H1 (cell line): ENCODE measurements around the gene TSNAXIP1. TPM values are rescaled to one million over a fixed set of nuclear protein-coding genes. Genes with fewer than 3 reads are reported as not detected.

Experiments
- CTCF ChIA-PET: fragments of 300-600 bp; sonication (Branson Sonifier 250); formaldehyde crosslinking; loops from one replicate; lab custom pipeline; 2021; ENCODE audit not compliant: partially characterized antibody; lab: Charles Lee
- POLR2A ChIA-PET: fragments of 300-600 bp; sonication (Branson Sonifier 250); formaldehyde crosslinking; loops from one replicate; lab custom pipeline; 2021; ENCODE audit warnings: inconsistent platforms; ENCODE audit not compliant: partially characterized antibody; lab: Charles Lee
- DNase-seq, 2 experiments: peaks; one replicate each; pipeline versions ENCODE4 v3.0.0 to v3.0.0-alpha.2; 2010 to 2022; ENCODE audit warnings: low spot score in 2 of 2, low read depth in 1 of 2, mixed read lengths in 1 of 2
- FAIRE-seq: peaks from 2 replicates; lab custom pipeline; 2011; peaks lifted over from hg19 to GRCh38; lab: Jason Lieb, UNC
- H2AFZ ChIP-seq: 2 replicates; pipeline ENCODE4 v1.8.1; 2012; ENCODE audit warnings: low read length, inconsistent platforms
- H2AK5ac ChIP-seq: 2 replicates; pipeline ENCODE4 v1.6.1; 2013; ENCODE audit warnings: low read depth, low read length
- H2BK120ac ChIP-seq: replicated peaks from 2 replicates; pipeline ENCODE3; 2013; ENCODE audit warnings: low read depth, low read length, inconsistent platforms
- H2BK12ac ChIP-seq: 2 replicates; pipeline ENCODE4 v1.6.1; 2013; ENCODE audit warnings: low read depth, low read length
- H2BK15ac ChIP-seq: 2 replicates; pipeline ENCODE4 v1.6.1; 2013; ENCODE audit warnings: low read length
- H2BK20ac ChIP-seq: 2 replicates; pipeline ENCODE4 v1.6.1; 2013; ENCODE audit warnings: low read length
- H2BK5ac ChIP-seq: 2 replicates; pipeline ENCODE4 v1.6.1; 2013; ENCODE audit warnings: low read depth, low read length
- H3K14ac ChIP-seq: 2 replicates; pipeline ENCODE4 v1.6.1; 2013; ENCODE audit warnings: inconsistent platforms; ENCODE audit not compliant: insufficient read length
- H3K18ac ChIP-seq: 2 replicates; pipeline ENCODE4 v1.6.1; 2013; ENCODE audit warnings: low read length; ENCODE audit errors: extremely low read depth
- H3K23ac ChIP-seq: 2 replicates; pipeline ENCODE4 v1.6.1; 2013; ENCODE audit warnings: inconsistent platforms; ENCODE audit not compliant: insufficient read length
- H3K23me2 ChIP-seq: 2 replicates; pipeline ENCODE4 v1.6.1; 2013; ENCODE audit warnings: low read depth, low read length
- H3K27ac ChIP-seq: 2 replicates; pipeline ENCODE4 v1.6.1; 2011; ENCODE audit warnings: low read depth, low read length, inconsistent platforms
- H3K27me3 ChIP-seq, 4 experiments: replicated peaks in 1 of 4; 1 replicate in 1 of 4; 2 replicates in 3 of 4; pipeline versions ENCODE4 v1.6.1 to v1.8.1; 2011 to 2013; ENCODE audit warnings: low read length in 3 of 4, mild to moderate bottlenecking in 3 of 4, inconsistent platforms in 2 of 4, mixed read lengths in 2 of 4, moderate library complexity in 1 of 4; ENCODE audit not compliant: control insufficient read depth in 3 of 4, insufficient read depth in 3 of 4; ENCODE audit errors: extremely low read depth in 1 of 4
- H3K36me3 ChIP-seq, 4 experiments: 2 replicates each; pipeline versions ENCODE4 v1.6.1 to v1.8.1; 2011 to 2013; ENCODE audit warnings: mild to moderate bottlenecking in 4 of 4, low read length in 3 of 4, moderate library complexity in 2 of 4, control low read depth in 1 of 4, inconsistent platforms in 1 of 4; ENCODE audit not compliant: insufficient read depth in 4 of 4, control insufficient read depth in 2 of 4
- H3K4ac ChIP-seq: replicated peaks from 2 replicates; pipeline ENCODE3; 2013; ENCODE audit warnings: low read length, low read depth, mixed read lengths, inconsistent platforms; ENCODE audit not compliant: insufficient read length
- H3K4me1 ChIP-seq, 4 experiments: replicated peaks in 1 of 4; 1 replicate in 1 of 4; 2 replicates in 3 of 4; pipeline versions ENCODE4 v1.6.1 to v1.8.1; 2011 to 2013; ENCODE audit warnings: low read length in 3 of 4, inconsistent platforms in 2 of 4, mixed read lengths in 1 of 4; ENCODE audit not compliant: insufficient read depth in 4 of 4, control insufficient read depth in 3 of 4
- H3K4me2 ChIP-seq, 2 experiments: 2 replicates each; pipeline versions ENCODE4 v1.6.1 to v1.8.1; 2011 to 2013; ENCODE audit warnings: low read depth in 2 of 2, low read length in 2 of 2, control low read depth in 1 of 2, inconsistent platforms in 1 of 2, mild to moderate bottlenecking in 1 of 2; ENCODE audit not compliant: insufficient read depth in 1 of 2
- H3K4me3 ChIP-seq, 4 experiments: fragments of 200-600, 300-600 bp in 1 of 4; sonication (generic), shearing (Covaris generic), sonication (Bioruptor Twin) in 1 of 4; 2 replicates each; pipeline versions ENCODE4 v1.5.1 to v1.8.1; 2011 to 2016; ENCODE audit warnings: low read length in 4 of 4, low read depth in 3 of 4, control low read depth in 2 of 4, inconsistent platforms in 2 of 4, mild to moderate bottlenecking in 2 of 4, mixed read lengths in 1 of 4, moderate library complexity in 1 of 4; ENCODE audit not compliant: insufficient read depth in 2 of 4; ENCODE audit errors: extremely low read depth in 1 of 4
- H3K56ac ChIP-seq: replicated peaks from 2 replicates; pipeline ENCODE3; 2013; ENCODE audit warnings: low read depth, mild to moderate bottlenecking, mixed read lengths, low read length, inconsistent platforms; ENCODE audit not compliant: insufficient read length
- H3K79me1 ChIP-seq: 2 replicates; pipeline ENCODE4 v1.6.1; 2013; ENCODE audit warnings: low read depth, low read length, control low read depth
- H3K79me2 ChIP-seq, 2 experiments: 2 replicates each; pipeline versions ENCODE4 v1.6.1 to v1.8.1; 2012 to 2013; ENCODE audit warnings: low read length in 2 of 2, mild to moderate bottlenecking in 2 of 2, inconsistent platforms in 1 of 2; ENCODE audit not compliant: insufficient read depth in 2 of 2, control insufficient read depth in 1 of 2
- H3K9ac ChIP-seq, 4 experiments: replicated peaks in 1 of 4; 1 replicate in 1 of 4; 2 replicates in 3 of 4; pipeline versions ENCODE4 v1.6.1 to v1.8.1; 2011 to 2013; ENCODE audit warnings: low read depth in 3 of 4, low read length in 3 of 4, control low read depth in 2 of 4, mild to moderate bottlenecking in 2 of 4, moderate library complexity in 2 of 4, inconsistent platforms in 1 of 4; ENCODE audit errors: extremely low read depth in 1 of 4
- H3K9me3 ChIP-seq, 2 experiments: 2 replicates each; pipeline versions ENCODE4 v1.6.1 to v1.8.1; 2012 to 2013; ENCODE audit warnings: mild to moderate bottlenecking in 2 of 2, moderate library complexity in 2 of 2, control low read depth in 1 of 2, inconsistent platforms in 1 of 2, low read depth in 1 of 2, low read length in 1 of 2, mixed read lengths in 1 of 2; ENCODE audit not compliant: insufficient read depth in 2 of 2
- H4K20me1 ChIP-seq, 2 experiments: replicated peaks in 1 of 2; 2 replicates each; pipeline versions ENCODE3 to v1.8.1; 2011 to 2013; ENCODE audit warnings: inconsistent platforms in 2 of 2, low read length in 2 of 2, mild to moderate bottlenecking in 1 of 2; ENCODE audit not compliant: insufficient read depth in 2 of 2, control insufficient read depth in 1 of 2
- H4K5ac ChIP-seq: 2 replicates; pipeline ENCODE4 v1.6.1; 2013; ENCODE audit warnings: low read length, low read depth, mixed read lengths, inconsistent platforms; ENCODE audit not compliant: insufficient read length
- H4K8ac ChIP-seq: 2 replicates; pipeline ENCODE4 v1.8.0; 2013; ENCODE audit warnings: mild to moderate bottlenecking, moderate library complexity, low read length, inconsistent platforms; ENCODE audit not compliant: insufficient read depth; ENCODE audit errors: extremely low read depth
- H4K91ac ChIP-seq: replicated peaks from 2 replicates; pipeline ENCODE3; 2013; ENCODE audit warnings: low read length, mixed read lengths, inconsistent platforms; ENCODE audit not compliant: insufficient read length
- BACH1 ChIP-seq: IDR thresholded peaks from 2 replicates; pipeline ENCODE4 v1.6.1; 2012; ENCODE audit warnings: low read length, improper control_type of control experiment
- CBX5 ChIP-seq: fragments of 300-800, 300-1000 bp; sonication (generic); IDR thresholded peaks from 2 replicates; pipeline ENCODE4 v1.7.1; 2016; ENCODE audit warnings: antibody characterized with exemption, low read length, low read depth
- CHD2 ChIP-seq: IDR thresholded peaks from 2 replicates; pipeline ENCODE4 v1.6.1; 2012; ENCODE audit warnings: low read length, improper control_type of control experiment
- HDAC6 ChIP-seq: IDR thresholded peaks from one replicate; pipeline ENCODE4 v1.7.1; 2012; ENCODE audit warnings: low read depth, mild to moderate bottlenecking, inconsistent platforms, low read length, moderate library complexity
- SP2 ChIP-seq: IDR thresholded peaks from 2 replicates; pipeline ENCODE4 v1.6.1; 2012; ENCODE audit warnings: mild to moderate bottlenecking, low read length, inconsistent platforms
- TAF1 ChIP-seq: IDR thresholded peaks from 2 replicates; pipeline ENCODE4 v1.6.1; 2011; ENCODE audit warnings: mild to moderate bottlenecking, low read depth, low read length
- TEAD4 ChIP-seq: IDR thresholded peaks from 2 replicates; pipeline ENCODE4 v1.6.1; 2012; ENCODE audit warnings: low read depth, low read length, inconsistent platforms, mixed read lengths
- WGBS, 2 experiments: shearing (Covaris generic) in 1 of 2; methylation state at CpG; one replicate each; pipeline versions ENCODE4 v1.1.6 to v1.1.7; 2013 to 2015; ENCODE audit warnings: low lambda C conversion rate in 2 of 2, mixed read lengths in 2 of 2, inconsistent platforms in 1 of 2, low coverage in 1 of 2, missing lambda C conversion rate in 1 of 2; ENCODE audit not compliant: insufficient replicate concordance in 2 of 2, insufficient coverage in 1 of 2, insufficient read length in 1 of 2; ENCODE audit errors: extremely low coverage in 1 of 2, missing lambda C conversion rate in 1 of 2; 5-methylcytosine and 5-hydroxymethylcytosine counted together
- polyA plus RNA-seq, 7 experiments: library from polyadenylated mRNA; depleted of rRNA in 3 of 7; stranded (reverse) in 5 of 7; unstranded in 2 of 7; fragments of >200 nt in 5 of 7; fragments of 200-250 nt in 2 of 7; gene quantifications; 1 replicate in 5 of 7; 2 replicates in 1 of 7; 4 replicates in 1 of 7; pipeline versions ENCODE4 v1.2.1 to v1.2.3, GENCODE V29; 2011 to 2013; ENCODE audit warnings: missing spikeins in 2 of 7, mixed read lengths in 2 of 7
- total RNA-seq: library from RNA; stranded (reverse); fragmentation: NEBNext Ultra II Directional; extraction: Animal tissue kit (Norgen Biotek cat#: 25700); gene quantifications from 2 replicates; pipeline ENCODE4 v1.2.1, GENCODE V29; 2021
- TF ChIP-seq, protein P1 (sequence below): IDR thresholded peaks from 2 replicates; pipeline ENCODE4 v1.6.1; 2011; ENCODE audit warnings: low read depth, mild to moderate bottlenecking, low read length; ENCODE audit not compliant: insufficient read depth
- TF ChIP-seq, protein P2 (sequence below): IDR thresholded peaks from 2 replicates; pipeline ENCODE4 v1.6.1; 2012; ENCODE audit warnings: low read length, inconsistent platforms

The TSNAXIP1 gene
- total and polyA plus RNA-seq, 2 of the 8 experiments (the other 6 are each of a cell fraction or from before 2014, with no cell fraction given), result 0.37 to 0.94 TPM

DNA sequence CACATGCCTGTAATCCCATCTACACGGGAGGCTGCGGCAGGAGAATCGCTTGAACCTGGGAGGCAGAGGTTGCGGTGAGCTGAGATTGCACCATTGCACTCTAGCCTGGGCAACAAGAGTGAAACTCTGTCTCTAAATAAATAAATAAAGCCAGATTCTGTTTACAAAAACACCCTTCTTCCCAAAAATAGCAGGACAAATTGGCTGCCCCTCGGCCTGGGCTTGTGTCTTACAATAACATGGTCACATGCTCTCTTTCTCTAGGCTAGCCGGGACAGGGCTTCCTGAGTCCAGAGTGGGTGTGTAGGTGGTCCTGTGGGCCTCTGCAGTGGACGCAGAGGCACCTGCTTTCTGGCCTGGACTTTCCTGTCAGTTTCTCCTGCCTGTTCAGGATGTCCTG, 63.0 kb downstream of the TSNAXIP1 start:
- Histone ChIP-seq H3K4me2 (no peak overlapping the region), H3K27ac (no peak overlapping the region), H3K9me3 (no peaks in the 10 kb centered on the region), H3K56ac (no peak overlapping the region), H2BK5ac (no peak overlapping the region), H2AK5ac (no peak overlapping the region), H3K79me1 (peaks cover 7% of the 10 kb centered on the region), H4K5ac (no peak overlapping the region), H2BK12ac (no peak overlapping the region), H3K27me3 (no peaks in the 10 kb centered on the region), H3K79me2 (peaks cover 3 to 14% of the 10 kb centered on the region in 2 experiments; a peak in 3 of 4 replicates), H3K18ac (no peak overlapping the region), H2BK120ac (no peak overlapping the region), H3K36me3 (peaks cover 14 to 50% (median 28%) of the 10 kb centered on the region in 4 experiments), H4K20me1 (peaks cover 10% of the 10 kb centered on the region in 2 experiments), H3K4ac (no peak overlapping the region), H2BK20ac (no peak overlapping the region), H3K14ac (no peak overlapping the region), H3K23ac (no peak overlapping the region), H3K4me1 (peaks cover 0 to 7% (median 3%) of the 10 kb centered on the region in 4 experiments; a peak in 3 of 7 replicates), H3K9ac (no peak overlapping the region), H2AFZ (no peak overlapping the region), H4K8ac (no peak overlapping the region), H3K4me3 (no peak overlapping the region), H4K91ac (no peak overlapping the region), H3K23me2 (peaks cover 2% of the 10 kb centered on the region; the same call in 1 of the 2 replicates), H2BK15ac (no peak overlapping the region)
- ChIA-PET POLR2A (interaction anchor here (1.3 kb wide), 1 partner anchor 9 kb away, joined by 7 read pairs; no protein-coding TSS in a partner anchor), CTCF (interaction anchor here (0.7 to 12.2 kb wide), 6 partner anchors 22 to 197 kb away, joined by 3 to 123 read pairs (median 4); partner anchors contain the start of genes CENPT, CTRL and NUTF2)
- DNase-seq (no peak), FAIRE-seq (no peak)
- WGBS, 2 experiments, result 92% methylated on average over 7 of the region's 7 CpGs; no CpG with 5 or more reads in 1 of the 2 experiments
- TF ChIP-seq CHD2, result no peak
- no peak for TF ChIP-seq CBX5
- TF ChIP-seq TAF1, result no peak
- TF ChIP-seq SP2, result no peak
- no peak for TF ChIP-seq BACH1
- TF ChIP-seq, protein P1, sequence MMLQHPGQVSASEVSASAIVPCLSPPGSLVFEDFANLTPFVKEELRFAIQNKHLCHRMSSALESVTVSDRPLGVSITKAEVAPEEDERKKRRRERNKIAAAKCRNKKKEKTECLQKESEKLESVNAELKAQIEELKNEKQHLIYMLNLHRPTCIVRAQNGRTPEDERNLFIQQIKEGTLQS, result no peak
- no peak for TF ChIP-seq HDAC6
- no peak for TF ChIP-seq TEAD4
- TF ChIP-seq, protein P2, sequence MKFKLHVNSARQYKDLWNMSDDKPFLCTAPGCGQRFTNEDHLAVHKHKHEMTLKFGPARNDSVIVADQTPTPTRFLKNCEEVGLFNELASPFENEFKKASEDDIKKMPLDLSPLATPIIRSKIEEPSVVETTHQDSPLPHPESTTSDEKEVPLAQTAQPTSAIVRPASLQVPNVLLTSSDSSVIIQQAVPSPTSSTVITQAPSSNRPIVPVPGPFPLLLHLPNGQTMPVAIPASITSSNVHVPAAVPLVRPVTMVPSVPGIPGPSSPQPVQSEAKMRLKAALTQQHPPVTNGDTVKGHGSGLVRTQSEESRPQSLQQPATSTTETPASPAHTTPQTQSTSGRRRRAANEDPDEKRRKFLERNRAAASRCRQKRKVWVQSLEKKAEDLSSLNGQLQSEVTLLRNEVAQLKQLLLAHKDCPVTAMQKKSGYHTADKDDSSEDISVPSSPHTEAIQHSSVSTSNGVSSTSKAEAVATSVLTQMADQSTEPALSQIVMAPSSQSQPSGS, result no peak
